A673 (cell line): ENCODE measurements around the gene CEP72.

ENCODE experiments used
- CTCF ChIP-seq: fragments of 300-800, 200-600 bp; sonication (generic); conservative IDR thresholded peaks from 2 replicates; pipeline ENCODE4 v1.5.1; 2017; ENCODE audit warnings: low read depth, mild to moderate bottlenecking, antibody characterized with exemption, low read length, moderate library complexity, mixed read lengths
- EZH2 ChIP-seq: fragments of 200-600 bp; sonication (generic); IDR thresholded peaks from 2 replicates; pipeline ENCODE4 v1.6.1; 2017; ENCODE audit warnings: borderline replicate concordance, low read depth, mild to moderate bottlenecking, mixed read lengths, antibody characterized with exemption, low read length; ENCODE audit not compliant: poor library complexity, severe bottlenecking

- TF ChIP-seq CTCF (no peak), EZH2 (no peak)
Measured at GRCh38 chr5:633501-633955, 21.4 kb downstream of the CEP72 start.
